ENCODE measurements around the gene PPM1M.

DNA sequence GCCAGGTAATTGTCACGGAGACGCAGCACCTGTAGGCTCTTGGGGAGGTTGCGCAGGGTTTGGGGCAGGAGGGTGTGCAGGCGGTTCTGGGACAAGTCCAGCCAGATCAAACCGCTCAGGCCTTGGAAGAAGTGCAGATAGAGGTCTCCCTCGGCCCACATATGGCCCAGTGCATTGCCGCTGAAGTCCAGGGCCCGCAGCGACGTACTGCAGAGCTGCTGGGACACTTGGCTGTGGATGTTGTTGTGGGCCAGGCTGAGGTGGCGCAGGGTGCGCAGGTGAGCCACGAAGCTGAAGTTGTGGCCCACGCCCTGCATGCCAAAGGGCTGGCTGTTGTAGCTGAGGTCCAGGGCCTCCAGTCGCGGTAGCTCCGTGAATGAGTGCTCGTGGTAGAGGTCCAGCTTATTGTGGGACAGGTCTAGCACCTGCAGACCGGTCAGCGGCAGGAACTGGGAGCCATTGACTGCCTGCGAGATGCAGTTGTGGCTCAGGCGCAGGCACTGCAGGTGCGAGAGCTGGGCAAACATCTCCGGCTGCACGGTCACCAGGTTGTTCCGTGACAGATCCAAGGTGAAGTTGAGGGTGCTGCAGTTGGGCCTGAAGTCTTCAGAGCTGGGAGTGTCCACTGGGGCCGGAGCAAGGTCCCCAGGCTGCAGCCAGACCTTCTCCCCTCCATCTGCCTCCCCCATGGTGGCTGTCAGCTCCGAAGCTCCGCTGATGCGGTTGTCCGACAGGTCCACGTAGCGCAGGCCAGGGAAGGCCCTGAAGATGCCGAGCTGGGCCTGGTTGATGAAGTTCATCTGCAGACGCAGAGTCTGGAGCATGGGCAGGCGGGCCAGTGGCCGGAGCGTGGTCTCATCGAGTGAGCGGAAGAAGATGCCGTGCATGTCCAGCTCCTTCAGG lies 23.0 kb upstream of the PPM1M start:
- no peak for TF ChIP-seq CTCF (IDR thresholded peaks at IDR 0.05; ENCODE audit: poor library complexity, severe bottlenecking)
- TF ChIP-seq TAF1 (IDR thresholded peaks at IDR 0.05; ENCODE audit: low read depth): no peak
- no peak for TF ChIP-seq MXI1 (conservative IDR thresholded peaks at IDR 0.05; ENCODE audit: poor library complexity, severe bottlenecking)
- no peak for TF ChIP-seq POLR2AphosphoS5 (IDR thresholded peaks at IDR 0.05)
- TF ChIP-seq EZH2 (IDR thresholded peaks at IDR 0.05; ENCODE audit: borderline replicate concordance, insufficient read depth, low read length, poor library complexity, severe bottlenecking): no peak
- no peak for TF ChIP-seq RAD21 (conservative IDR thresholded peaks at IDR 0.05)
- no peak for TF ChIP-seq EP300 (conservative IDR thresholded peaks at IDR 0.05; ENCODE audit: poor library complexity, severe bottlenecking)
- TF ChIP-seq, protein P1, sequence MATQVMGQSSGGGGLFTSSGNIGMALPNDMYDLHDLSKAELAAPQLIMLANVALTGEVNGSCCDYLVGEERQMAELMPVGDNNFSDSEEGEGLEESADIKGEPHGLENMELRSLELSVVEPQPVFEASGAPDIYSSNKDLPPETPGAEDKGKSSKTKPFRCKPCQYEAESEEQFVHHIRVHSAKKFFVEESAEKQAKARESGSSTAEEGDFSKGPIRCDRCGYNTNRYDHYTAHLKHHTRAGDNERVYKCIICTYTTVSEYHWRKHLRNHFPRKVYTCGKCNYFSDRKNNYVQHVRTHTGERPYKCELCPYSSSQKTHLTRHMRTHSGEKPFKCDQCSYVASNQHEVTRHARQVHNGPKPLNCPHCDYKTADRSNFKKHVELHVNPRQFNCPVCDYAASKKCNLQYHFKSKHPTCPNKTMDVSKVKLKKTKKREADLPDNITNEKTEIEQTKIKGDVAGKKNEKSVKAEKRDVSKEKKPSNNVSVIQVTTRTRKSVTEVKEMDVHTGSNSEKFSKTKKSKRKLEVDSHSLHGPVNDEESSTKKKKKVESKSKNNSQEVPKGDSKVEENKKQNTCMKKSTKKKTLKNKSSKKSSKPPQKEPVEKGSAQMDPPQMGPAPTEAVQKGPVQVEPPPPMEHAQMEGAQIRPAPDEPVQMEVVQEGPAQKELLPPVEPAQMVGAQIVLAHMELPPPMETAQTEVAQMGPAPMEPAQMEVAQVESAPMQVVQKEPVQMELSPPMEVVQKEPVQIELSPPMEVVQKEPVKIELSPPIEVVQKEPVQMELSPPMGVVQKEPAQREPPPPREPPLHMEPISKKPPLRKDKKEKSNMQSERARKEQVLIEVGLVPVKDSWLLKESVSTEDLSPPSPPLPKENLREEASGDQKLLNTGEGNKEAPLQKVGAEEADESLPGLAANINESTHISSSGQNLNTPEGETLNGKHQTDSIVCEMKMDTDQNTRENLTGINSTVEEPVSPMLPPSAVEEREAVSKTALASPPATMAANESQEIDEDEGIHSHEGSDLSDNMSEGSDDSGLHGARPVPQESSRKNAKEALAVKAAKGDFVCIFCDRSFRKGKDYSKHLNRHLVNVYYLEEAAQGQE (IDR thresholded peaks at IDR 0.05; ENCODE audit: borderline replicate concordance): no peak
- no peak for TF ChIP-seq SMC3 (conservative IDR thresholded peaks at IDR 0.05; ENCODE audit: poor library complexity)
